GM21515 (cell line): ENCODE results near the gene CTAG1B.
"Not testable (repeated sequence)": the region's sequence is repeated elsewhere in the genome, so short reads cannot be mapped to it uniquely, and the experiment has no call there.

Experiments used
- ATAC-seq: cut with Tn5 transposase; IDR thresholded peaks from one replicate; pipeline ENCODE4 v1.9.1; 2021; ENCODE audit not compliant: unreplicated experiment

Gene CTAG1B

DNA sequence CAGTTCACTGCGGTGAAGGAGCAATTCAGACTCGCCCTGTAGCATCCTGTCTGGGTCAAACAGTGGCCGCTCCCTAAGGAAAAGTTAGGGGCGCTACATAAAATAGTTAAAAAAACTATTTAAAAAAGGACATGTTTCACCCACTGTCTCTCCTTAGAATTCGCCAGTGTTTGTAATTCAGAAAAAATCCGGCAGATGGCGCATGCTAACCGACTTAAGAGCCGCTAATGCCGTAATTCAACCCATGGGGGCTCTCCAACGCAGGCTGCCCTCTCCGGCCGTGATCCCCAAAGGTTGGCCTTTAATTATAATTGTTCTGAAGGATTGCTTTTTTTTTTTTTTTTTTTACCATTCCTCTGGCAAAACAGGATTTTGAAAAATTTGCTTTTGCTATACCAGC lies 28.7 kb downstream of the CTAG1B start:
- ATAC-seq: not testable (repeated sequence)

DNA sequence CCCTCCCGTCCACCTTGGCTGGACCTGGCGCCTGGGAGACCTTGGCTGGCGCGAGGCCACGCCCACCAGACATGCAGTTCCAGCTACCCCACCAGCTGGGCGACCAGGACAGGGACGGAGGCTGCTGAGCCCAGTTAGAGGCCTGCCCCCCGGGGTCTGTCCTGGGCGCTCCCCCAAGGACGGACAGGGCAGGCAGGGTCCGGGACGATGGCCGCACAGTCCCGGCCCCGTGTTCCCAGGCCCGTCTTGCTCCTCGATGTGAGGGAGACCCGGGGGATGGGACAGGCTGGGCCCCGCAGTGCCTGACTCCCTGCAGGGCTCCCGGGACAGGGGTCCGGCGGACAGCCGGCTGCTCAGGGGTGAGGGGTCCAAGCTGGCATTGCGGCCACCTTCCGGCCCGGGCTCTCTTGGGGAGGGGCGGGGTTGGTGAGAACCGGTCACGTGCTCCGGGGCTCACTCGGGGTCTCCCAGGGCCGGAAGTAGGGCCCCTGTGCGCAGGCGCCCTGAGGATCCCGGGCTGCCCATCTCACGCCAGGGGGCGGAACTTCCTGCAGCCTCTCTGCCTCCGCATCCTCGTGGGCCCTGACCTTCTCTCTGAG lies 34.4 kb downstream of the CTAG1B start, which contains the start of gene CTAG1A:
TSS of gene CTAG1A (plus strand) at position 549 of the 599 bp plus-strand sequence. CDS start 74 bp downstream, outside the sequence.
- not testable (repeated sequence) for ATAC-seq

DNA sequence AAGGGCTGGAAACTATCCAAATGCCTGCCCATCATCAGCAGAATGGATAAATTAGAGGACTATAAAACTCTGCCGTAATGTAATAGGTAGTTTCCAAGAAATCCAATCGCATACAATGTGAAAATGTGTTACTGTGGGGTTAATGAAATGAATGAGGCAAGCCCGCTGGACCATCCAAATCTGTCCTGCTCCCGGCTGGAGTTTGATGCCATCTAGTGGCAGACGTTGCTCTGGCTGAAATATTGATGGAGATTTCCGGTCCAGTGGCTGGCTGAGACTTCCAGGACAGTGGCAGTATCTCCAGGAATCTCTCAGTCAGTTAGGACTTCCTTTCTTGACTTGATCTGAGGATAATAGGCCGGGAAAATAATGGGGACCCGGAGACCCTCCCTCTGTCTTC lies 36.1 kb downstream of the CTAG1B start:
- ATAC-seq: not testable (repeated sequence)

DNA sequence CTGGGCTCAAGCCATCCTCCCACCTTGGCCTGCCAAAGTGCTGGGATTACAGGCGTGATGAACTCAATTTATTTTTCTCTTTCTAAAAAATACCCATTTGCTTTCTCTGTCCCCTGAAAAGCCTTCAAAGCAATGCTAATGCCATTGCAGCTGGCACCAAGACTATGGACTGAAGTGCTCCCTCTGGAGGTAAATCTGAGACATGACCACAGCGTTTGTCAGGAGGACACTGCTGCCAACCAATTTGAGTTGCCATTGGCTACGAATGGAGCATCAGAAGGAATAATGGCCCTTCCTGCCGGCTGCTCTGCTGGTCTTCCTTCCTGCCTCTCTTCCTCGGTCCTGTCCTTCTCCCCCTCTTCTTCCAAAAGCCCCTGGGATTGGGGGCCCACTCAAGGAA lies 44.0 kb downstream of the CTAG1B start:
- ATAC-seq: not testable (repeated sequence)

DNA sequence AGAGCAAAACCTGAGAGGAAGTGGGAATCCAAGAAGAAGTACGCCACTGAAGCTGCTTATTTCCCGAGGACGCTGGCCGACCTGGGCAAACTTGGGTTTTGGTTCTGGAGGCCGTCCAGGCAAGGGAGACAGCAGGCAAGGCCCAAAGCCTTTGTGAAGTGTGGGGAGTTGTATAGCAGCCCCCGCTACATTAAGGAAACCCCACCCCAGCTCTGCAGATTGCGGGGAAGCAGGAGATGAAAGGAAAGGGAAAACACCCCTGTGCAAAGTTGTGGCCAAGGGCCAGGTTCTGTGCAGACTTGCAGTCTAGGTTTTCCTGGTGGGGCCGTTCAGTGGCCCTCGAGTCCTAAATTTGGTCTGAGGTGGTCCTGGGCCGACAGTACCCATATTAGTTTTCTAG lies 46.0 kb downstream of the CTAG1B start:
- not testable (repeated sequence) for ATAC-seq

DNA sequence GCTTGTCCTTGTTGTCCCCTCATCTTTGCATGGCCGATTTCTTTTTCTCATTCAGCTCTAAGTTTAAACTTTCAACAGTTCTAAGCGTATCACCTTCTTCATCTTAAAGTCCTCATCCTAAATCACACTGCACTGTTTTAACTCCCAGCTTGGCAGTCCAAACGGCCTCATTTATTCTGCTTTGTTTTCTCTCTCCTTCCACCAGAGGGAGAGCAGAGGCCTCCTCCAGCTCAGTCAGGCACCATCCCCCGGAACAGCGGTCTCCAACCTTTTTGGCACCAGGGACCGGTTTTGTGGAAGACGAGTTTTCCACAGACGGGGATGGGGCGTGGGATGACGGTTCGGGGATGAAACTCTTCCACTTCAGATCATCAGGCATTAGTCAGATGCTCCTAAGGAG lies 48.7 kb downstream of the CTAG1B start:
- ATAC-seq: not testable (repeated sequence)
